ENCODE measurements around the gene HHIP. TPM values are rescaled to one million over a fixed set of nuclear protein-coding genes. Genes with fewer than 3 reads are reported as not detected.

The HHIP gene
- total RNA-seq, 2 experiments from 2014 or later, result not detected

GRCh38 chr4:144647590-144647989 is 1.6 kb downstream of the HHIP start:
- peak overlapping the region; percentile 84 for H3K4me3 Mint-ChIP-seq
- peaks cover 3% of the 10 kb centered on the region for H3K36me3 Mint-ChIP-seq
- DNase-seq, result no peak
- no peaks in the 10 kb centered on the region for H3K9me3 Mint-ChIP-seq
- H3K27me3 Mint-ChIP-seq, result peaks cover 64% of the 10 kb centered on the region
- H3K27ac Mint-ChIP-seq, result no peak overlapping the region
- H3K4me1 Mint-ChIP-seq, result peaks cover 18% of the 10 kb centered on the region

- DNase-seq, result no peak
- Mint-ChIP-seq H3K9me3 (no peaks in the 10 kb centered on the region), H3K4me3 (no peak overlapping the region), H3K4me1 (peaks cover 18% of the 10 kb centered on the region), H3K27ac (no peak overlapping the region), H3K36me3 (peaks cover 3% of the 10 kb centered on the region), H3K27me3 (peaks cover 65% of the 10 kb centered on the region)
Measured at GRCh38 chr4:144648042-144648441, 2.1 kb downstream of the HHIP start.

- Mint-ChIP-seq H3K4me1 (peaks cover 18% of the 10 kb centered on the region), H3K27me3 (peaks cover 60% of the 10 kb centered on the region), H3K27ac (no peak overlapping the region), H3K4me3 (no peak overlapping the region), H3K36me3 (peaks cover 3% of the 10 kb centered on the region), H3K9me3 (no peaks in the 10 kb centered on the region)
- DNase-seq, result no peak
Measured at GRCh38 chr4:144649646-144650045, 3.7 kb downstream of the HHIP start.

- Mint-ChIP-seq H3K36me3 (peaks cover 3% of the 10 kb centered on the region), H3K27ac (no peak overlapping the region), H3K9me3 (no peaks in the 10 kb centered on the region), H3K27me3 (peaks cover 55% of the 10 kb centered on the region), H3K4me3 (no peak overlapping the region), H3K4me1 (peaks cover 18% of the 10 kb centered on the region)
- DNase-seq, result no peak
Measured at GRCh38 chr4:144650311-144651005, 4.5 kb downstream of the HHIP start.

- Mint-ChIP-seq H3K9me3 (no peaks in the 10 kb centered on the region), H3K27me3 (peaks cover 33% of the 10 kb centered on the region), H3K27ac (no peak overlapping the region), H3K36me3 (no peaks in the 10 kb centered on the region), H3K4me3 (no peak overlapping the region), H3K4me1 (no peaks in the 10 kb centered on the region)
- no peak for DNase-seq
Measured at GRCh38 chr4:144653781-144654545, 8.0 kb downstream of the HHIP start.

- H3K36me3 Mint-ChIP-seq, result no peaks in the 10 kb centered on the region
- no peaks in the 10 kb centered on the region for H3K4me1 Mint-ChIP-seq
- no peak overlapping the region for H3K4me3 Mint-ChIP-seq
- DNase-seq, result no peak
- H3K9me3 Mint-ChIP-seq, result no peaks in the 10 kb centered on the region
- peaks cover 28% of the 10 kb centered on the region for H3K27me3 Mint-ChIP-seq
- H3K27ac Mint-ChIP-seq, result no peak overlapping the region
Measured at GRCh38 chr4:144655491-144655890, 9.5 kb downstream of the HHIP start.

GRCh38 chr4:144656850-144657249 is 10.9 kb downstream of the HHIP start:
- Mint-ChIP-seq H3K27ac (no peak overlapping the region), H3K36me3 (no peaks in the 10 kb centered on the region), H3K27me3 (peaks cover 24% of the 10 kb centered on the region), H3K4me3 (no peak overlapping the region), H3K4me1 (no peaks in the 10 kb centered on the region), H3K9me3 (no peaks in the 10 kb centered on the region)
- DNase-seq, result no peak

GRCh38 chr4:144658015-144658567 is 12.1 kb downstream of the HHIP start:
- no peak for DNase-seq
- no peak overlapping the region for H3K4me3 Mint-ChIP-seq
- H3K36me3 Mint-ChIP-seq, result no peaks in the 10 kb centered on the region
- H3K4me1 Mint-ChIP-seq, result no peaks in the 10 kb centered on the region
- H3K9me3 Mint-ChIP-seq, result no peaks in the 10 kb centered on the region
- peaks cover 22% of the 10 kb centered on the region for H3K27me3 Mint-ChIP-seq
- H3K27ac Mint-ChIP-seq, result no peak overlapping the region

GRCh38 chr4:144658903-144659302 is 12.9 kb downstream of the HHIP start:
- Mint-ChIP-seq H3K27me3 (peaks cover 20% of the 10 kb centered on the region), H3K4me1 (no peaks in the 10 kb centered on the region), H3K4me3 (no peak overlapping the region), H3K9me3 (no peaks in the 10 kb centered on the region), H3K36me3 (no peaks in the 10 kb centered on the region), H3K27ac (no peak overlapping the region)
- DNase-seq, result no peak

- H3K4me1 Mint-ChIP-seq, result no peaks in the 10 kb centered on the region
Measured at GRCh38 chr4:144659447-144659846, 13.5 kb downstream of the HHIP start.

GRCh38 chr4:144663834-144664475 is 18.0 kb downstream of the HHIP start:
- Mint-ChIP-seq H3K4me3 (no peak overlapping the region), H3K27ac (no peak overlapping the region)

More at GRCh38 chr4:144659447-144659846, 13.5 kb downstream of the HHIP start:
- DNase-seq, result no peak
- Mint-ChIP-seq H3K4me3 (no peak overlapping the region), H3K27ac (no peak overlapping the region), H3K36me3 (no peaks in the 10 kb centered on the region), H3K9me3 (no peaks in the 10 kb centered on the region), H3K27me3 (peaks cover 20% of the 10 kb centered on the region)

GRCh38 chr4:144666539-144667175 is 20.7 kb downstream of the HHIP start:
- Mint-ChIP-seq H3K4me3 (no peak overlapping the region), H3K4me1 (no peaks in the 10 kb centered on the region), H3K27ac (no peak overlapping the region), H3K27me3 (no peaks in the 10 kb centered on the region), H3K9me3 (no peaks in the 10 kb centered on the region), H3K36me3 (no peaks in the 10 kb centered on the region)
- DNase-seq, result no peak

More at GRCh38 chr4:144663834-144664475, 18.0 kb downstream of the HHIP start:
- H3K36me3 Mint-ChIP-seq, result no peaks in the 10 kb centered on the region
- H3K27me3 Mint-ChIP-seq, result peaks cover 8% of the 10 kb centered on the region
- DNase-seq, result no peak
- no peaks in the 10 kb centered on the region for H3K4me1 Mint-ChIP-seq
- no peaks in the 10 kb centered on the region for H3K9me3 Mint-ChIP-seq

GRCh38 chr4:144667500-144667899 is 21.5 kb downstream of the HHIP start:
- H3K36me3 Mint-ChIP-seq, result no peaks in the 10 kb centered on the region
- H3K27me3 Mint-ChIP-seq, result no peaks in the 10 kb centered on the region
- no peaks in the 10 kb centered on the region for H3K9me3 Mint-ChIP-seq
- H3K27ac Mint-ChIP-seq, result no peak overlapping the region
- H3K4me1 Mint-ChIP-seq, result no peaks in the 10 kb centered on the region
- DNase-seq, result no peak
- no peak overlapping the region for H3K4me3 Mint-ChIP-seq

- H3K27me3 Mint-ChIP-seq, result no peaks in the 10 kb centered on the region
- no peaks in the 10 kb centered on the region for H3K36me3 Mint-ChIP-seq
- H3K4me1 Mint-ChIP-seq, result no peaks in the 10 kb centered on the region
- no peak for DNase-seq
- H3K9me3 Mint-ChIP-seq, result no peaks in the 10 kb centered on the region
- H3K4me3 Mint-ChIP-seq, result no peak overlapping the region
- H3K27ac Mint-ChIP-seq, result no peak overlapping the region
Measured at GRCh38 chr4:144670776-144671175, 24.8 kb downstream of the HHIP start.

- H3K27ac Mint-ChIP-seq, result no peak overlapping the region
- H3K27me3 Mint-ChIP-seq, result peaks cover 5% of the 10 kb centered on the region
- no peak overlapping the region for H3K4me3 Mint-ChIP-seq
- H3K36me3 Mint-ChIP-seq, result no peaks in the 10 kb centered on the region
- DNase-seq, result no peak
- no peaks in the 10 kb centered on the region for H3K4me1 Mint-ChIP-seq
- no peaks in the 10 kb centered on the region for H3K9me3 Mint-ChIP-seq
Measured at GRCh38 chr4:144674711-144675110, 28.8 kb downstream of the HHIP start.
